GM18868 (cell line): Measurements from ENCODE around the gene RP9.

Source experiments
- ATAC-seq: cut with Tn5 transposase; IDR thresholded peaks from one replicate; pipeline ENCODE4 v1.9.1; 2021; ENCODE audit warnings: mild to moderate bottlenecking, moderate library complexity; ENCODE audit not compliant: unreplicated experiment

Gene RP9, protein sequence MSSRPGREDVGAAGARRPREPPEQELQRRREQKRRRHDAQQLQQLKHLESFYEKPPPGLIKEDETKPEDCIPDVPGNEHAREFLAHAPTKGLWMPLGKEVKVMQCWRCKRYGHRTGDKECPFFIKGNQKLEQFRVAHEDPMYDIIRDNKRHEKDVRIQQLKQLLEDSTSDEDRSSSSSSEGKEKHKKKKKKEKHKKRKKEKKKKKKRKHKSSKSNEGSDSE

GRCh38 chr7:33109005-33109757 lies at the start of gene RP9:
RP9 (minus strand) TSS chr7:33109404; CDS start chr7:33109372, 32 bp downstream.
- ATAC-seq = peak; percentile 87

- ATAC-seq = no peak
These were observed 48.6 kb upstream of the RP9 start for GRCh38 chr7:33157781-33158180.

DNA sequence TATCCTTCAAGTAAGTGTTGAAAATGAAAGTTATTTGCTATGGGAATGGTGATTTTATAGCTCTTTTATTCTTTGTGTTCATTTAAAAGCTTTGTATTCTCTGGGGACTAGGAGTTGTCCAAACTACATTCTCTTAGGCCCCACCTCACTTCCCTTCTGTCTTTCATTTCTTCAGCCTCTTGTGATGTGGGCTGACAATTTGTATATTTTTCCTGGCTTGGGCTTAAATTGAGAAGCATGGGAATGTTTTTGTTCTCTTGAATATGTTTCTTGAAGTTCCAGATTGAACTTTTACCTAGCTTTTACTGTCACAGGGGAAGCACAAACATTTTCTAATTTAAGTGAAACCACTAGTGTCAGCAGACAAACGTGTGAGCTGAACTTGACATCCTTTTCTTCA lies 48.1 kb upstream of the RP9 start:
- ATAC-seq = no peak

GRCh38 chr7:33156441-33156840 lies 47.2 kb upstream of the RP9 start:
- ATAC-seq = no peak

DNA sequence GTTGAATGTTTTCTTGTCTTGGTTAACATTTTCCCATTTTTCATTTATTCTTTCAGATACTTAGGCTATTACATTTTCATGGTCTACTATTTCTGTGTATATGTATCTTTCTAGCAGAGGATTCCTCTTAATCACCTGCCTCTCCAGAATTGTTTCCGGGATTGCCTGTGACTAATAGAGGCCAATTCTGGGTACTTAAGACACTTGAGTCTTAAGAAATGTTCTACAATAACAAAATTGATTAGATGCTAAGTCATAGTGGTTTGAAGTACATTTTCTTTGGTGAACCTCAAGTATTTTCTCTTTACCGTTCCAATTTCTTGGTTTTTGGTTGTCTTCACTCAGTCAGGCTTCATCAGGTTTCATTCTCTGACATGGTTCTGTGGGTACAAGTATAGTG lies 46.6 kb upstream of the RP9 start:
- no peak for ATAC-seq

- no peak for ATAC-seq
These were observed 42.9 kb upstream of the RP9 start for GRCh38 chr7:33152087-33152486.

DNA sequence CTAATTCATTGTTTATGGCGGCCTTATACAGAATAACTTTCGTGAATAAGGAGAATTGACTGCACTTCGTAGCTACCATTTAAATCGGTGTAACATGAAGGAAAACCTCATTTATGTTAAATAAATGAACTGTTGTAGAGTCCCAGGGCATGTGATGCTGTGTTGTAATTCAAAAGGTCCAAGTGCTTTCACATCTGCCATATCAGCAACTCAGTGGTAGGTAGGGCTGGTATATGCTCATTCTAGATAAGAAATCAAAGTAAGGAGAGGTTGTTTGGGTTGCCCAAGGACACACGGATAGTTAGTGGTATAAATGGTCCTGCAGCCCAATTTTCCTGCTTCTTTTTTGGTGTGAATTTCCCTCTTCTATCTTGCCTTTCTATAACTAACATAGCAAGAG lies 36.0 kb upstream of the RP9 start:
- ATAC-seq = no peak

DNA sequence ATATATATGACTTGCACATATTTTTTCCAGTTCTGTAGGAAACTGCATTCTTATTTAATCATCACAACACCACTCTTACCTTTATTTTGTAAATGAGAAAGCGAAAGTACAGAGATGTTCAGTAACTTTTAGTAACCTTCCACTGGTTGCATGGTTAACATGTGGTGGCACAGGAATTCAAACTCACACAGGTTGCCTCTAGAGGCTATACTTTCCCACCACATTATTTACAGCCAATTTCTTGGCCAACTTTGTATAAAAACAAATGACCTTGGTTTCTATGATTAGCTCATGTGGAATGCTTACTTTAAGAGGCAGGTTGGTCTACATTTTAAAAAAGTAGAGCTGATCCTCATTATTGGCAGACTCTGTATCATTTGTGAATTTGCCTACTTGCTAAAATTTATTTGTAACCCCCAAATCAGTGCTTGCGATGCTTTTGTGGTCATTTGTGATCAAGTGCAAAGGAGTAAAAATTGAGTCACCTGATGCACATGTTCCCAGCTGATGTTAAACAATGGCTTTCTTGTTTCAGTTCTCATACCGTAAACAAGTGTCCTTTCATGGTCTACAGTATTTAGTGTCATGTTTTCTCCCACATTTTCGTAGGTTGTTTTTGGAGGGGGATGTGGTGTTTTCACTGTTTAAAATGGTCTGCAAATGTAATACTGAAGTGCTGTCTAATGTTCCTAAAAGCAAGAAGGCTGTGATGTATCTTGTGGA lies 35.0 kb upstream of the RP9 start:
- ATAC-seq = peak; percentile 74

DNA sequence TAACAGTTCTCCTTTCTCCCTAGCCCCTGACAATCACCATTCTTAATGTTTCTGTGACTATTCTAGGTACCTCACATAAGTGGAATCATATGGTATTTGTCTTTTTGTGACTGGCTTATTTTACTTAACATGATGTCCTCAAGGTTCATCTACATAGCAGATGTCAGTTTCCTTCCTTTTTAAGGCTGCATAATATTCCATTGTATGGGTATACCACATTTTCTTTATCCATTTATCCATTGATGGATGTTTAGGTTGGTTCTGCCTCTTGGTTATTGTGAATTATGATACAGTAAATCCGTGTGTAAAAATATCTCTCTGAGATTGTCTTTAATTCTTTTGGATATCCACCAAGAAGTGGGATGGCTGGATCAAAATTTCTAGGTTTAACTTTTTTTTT lies 33.4 kb upstream of the RP9 start:
- ATAC-seq = no peak

- ATAC-seq = no peak
These were observed 27.9 kb upstream of the RP9 start for GRCh38 chr7:33137103-33137502.

DNA sequence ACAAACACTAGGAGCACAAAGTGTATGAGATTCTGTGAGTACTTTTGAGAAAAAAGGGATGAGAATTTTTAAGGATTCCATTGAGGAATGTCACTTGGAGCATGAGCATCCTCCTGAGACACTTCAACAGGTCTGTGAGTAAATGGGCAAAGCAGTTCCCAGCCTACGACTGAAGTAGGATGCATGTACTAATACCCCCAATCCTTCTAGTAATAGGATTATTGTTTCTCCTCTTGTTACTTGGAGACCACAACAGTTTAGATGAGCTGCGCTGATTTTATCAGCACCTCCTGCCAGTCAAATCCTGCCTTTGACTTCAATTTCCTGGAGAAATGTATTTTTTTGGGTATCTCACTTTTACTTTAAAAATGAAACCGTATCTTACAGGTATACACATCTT lies 21.0 kb upstream of the RP9 start:
- ATAC-seq = no peak

GRCh38 chr7:33129806-33130153 lies 20.6 kb upstream of the RP9 start:
- peak; percentile 0 for ATAC-seq

GRCh38 chr7:33128990-33129805 lies 20.0 kb upstream of the RP9 start, which contains the start of gene BBS9:
BBS9 (plus strand) TSS chr7:33129564; CDS start chr7:33146253, 16,689 bp downstream.
- ATAC-seq = peak; percentile 100

- ATAC-seq = no peak
These were observed 19.4 kb upstream of the RP9 start for GRCh38 chr7:33128631-33128989.

- no peak for ATAC-seq
These were observed 17.9 kb upstream of the RP9 start for GRCh38 chr7:33127085-33127484.

- ATAC-seq = no peak
These were observed 9.2 kb upstream of the RP9 start for GRCh38 chr7:33118383-33118782.

DNA sequence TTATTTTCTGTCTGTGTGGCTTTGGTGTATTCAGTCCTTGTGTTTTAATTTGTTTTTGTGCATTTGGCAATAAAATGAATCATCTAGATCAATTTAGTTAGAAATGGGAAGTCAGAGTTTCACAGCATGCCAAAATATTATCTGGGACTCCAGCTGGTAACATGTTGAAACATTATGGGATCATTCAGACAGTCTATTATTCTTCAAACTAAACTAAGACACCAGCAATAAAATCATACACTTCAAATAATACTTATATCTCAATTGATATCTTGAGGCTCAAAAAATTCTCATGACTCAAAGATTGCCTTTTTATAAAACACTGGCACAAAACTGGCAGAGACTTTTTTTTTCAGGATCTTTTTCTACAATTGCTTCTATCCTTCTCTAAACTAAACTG lies 5.8 kb upstream of the RP9 start:
- ATAC-seq = no peak

DNA sequence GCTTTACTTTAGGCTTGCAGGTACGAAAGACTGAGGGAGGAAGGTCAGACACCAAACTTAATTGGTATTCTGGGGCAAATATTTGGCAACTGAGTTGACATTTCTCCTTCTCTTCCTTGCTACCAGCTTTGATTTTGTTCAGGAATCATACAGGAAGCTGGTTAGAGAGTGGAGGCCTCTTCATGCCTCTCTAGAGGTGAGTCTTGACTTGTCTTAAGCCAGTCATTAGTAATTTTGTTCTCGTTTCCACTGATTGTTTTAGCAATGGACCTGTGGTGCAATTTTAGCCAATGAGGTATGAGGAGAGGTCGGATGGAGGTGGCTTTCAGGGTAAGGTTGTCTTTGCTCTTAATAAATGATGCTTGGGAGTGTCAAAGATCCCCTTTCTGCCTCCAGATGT lies 2.4 kb upstream of the RP9 start:
- ATAC-seq = no peak

GRCh38 chr7:33109758-33110238 lies 594 bp upstream of the RP9 start:
- no peak for ATAC-seq

DNA sequence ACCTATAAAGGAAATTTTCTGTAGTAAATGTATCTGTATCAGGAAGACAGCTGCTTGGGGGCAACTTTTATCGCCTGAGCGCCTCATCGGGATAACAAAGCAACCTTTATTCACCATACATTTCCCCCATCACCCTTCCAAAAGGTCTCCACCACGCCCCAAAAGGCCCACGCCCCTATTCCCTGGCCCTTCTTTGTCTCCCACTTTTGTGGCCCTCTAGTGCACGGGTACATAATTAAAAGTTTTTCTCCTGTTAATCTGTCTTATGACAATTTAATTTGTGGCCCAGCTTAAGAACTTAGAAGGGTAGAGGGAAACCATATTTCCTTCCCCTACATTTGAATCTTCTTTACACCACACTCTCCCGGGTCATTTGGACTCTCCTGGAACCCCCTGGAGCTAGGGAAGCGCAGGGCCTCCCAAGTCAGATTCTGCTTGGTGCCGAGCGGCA lies 625 bp downstream of the RP9 start:
- ATAC-seq = no peak
